Measurements from ENCODE around the gene CDKN2AIPNL.

The CDKN2AIPNL gene

DNA sequence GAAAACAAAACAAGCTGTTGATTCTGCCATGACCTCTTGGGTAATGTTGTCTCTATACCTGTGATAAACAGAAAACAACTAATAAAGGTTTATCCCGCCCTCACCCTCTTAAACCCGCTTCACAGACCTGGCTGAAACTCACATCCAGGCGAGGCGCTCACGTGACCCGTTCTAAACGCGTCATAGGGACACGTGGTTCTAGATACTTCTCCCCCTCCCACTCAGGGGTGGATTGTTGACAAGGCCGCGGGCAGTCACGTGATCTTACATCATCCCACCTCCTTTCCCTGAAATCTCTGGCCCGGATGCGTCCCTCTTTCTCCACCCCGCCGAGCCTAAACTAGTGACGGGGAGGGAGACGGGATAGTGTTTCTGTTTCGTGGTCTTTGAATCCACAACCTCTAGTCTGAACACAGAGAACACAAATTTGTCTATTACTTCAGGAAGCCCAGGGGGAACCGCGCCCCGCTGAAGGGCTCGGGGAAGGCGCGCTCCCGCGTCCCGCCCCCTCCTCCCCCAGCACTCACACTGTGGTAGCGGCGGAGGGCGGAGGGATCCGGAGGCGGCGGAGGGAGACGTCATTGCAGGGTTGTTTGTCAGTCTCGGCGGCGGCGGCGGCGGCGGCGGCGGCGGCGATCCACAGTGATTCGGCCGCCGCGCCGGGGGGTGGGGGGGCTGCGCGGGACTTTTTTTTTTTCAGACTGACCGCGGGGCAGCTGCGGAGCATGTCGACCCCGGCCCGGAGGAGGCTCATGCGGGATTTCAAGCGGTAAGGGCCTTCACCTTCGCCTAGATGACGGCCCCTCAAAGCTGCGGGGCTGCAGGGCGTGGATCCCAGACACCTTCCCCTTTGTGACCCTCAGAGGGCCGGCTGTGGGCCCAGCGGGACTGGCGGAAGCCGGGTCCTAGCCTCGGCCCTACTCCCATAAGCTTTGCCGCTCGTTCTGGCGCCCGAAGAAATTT, 40.5 kb downstream of the CDKN2AIPNL start, which contains the start of gene UBE2B:
Gene UBE2B (plus strand): TSS at position 699 of the 963 bp plus-strand sequence. CDS start 27 bp downstream, at position 726.
- Histone ChIP-seq H3K27me3 (ENCODE audit: low read depth, low read length) (no peaks in the 10 kb centered on the region), H3K9ac (ENCODE audit: low read length) (peak within 1 kb of the TSS; percentile 99), H3K79me2 (ENCODE audit: low read length) (peaks cover 57% of the 10 kb centered on the region), H2AFZ (ENCODE audit: low read depth, low read length) (peak within 1 kb of the TSS; percentile 92), H3K4me1 (ENCODE audit: low read length) (peaks cover 22% of the 10 kb centered on the region), H3K27ac (ENCODE audit: low read length) (peak within 1 kb of the TSS; percentile 81), H3K36me3 (replicated peaks; ENCODE audit: low read depth, low read length) (peaks cover 4% of the 10 kb centered on the region), H3K4me3 (ENCODE audit: low read length) (peak within 1 kb of the TSS; percentile 97), H3K9me3 (ENCODE audit: insufficient read depth, low read length) (no peaks in the 10 kb centered on the region), H4K20me1 (ENCODE audit: insufficient read depth, low read length) (peaks cover 12% of the 10 kb centered on the region), H3K4me2 (ENCODE audit: low read length) (peak within 1 kb of the TSS; percentile 95)
- TF ChIP-seq, protein P1, sequence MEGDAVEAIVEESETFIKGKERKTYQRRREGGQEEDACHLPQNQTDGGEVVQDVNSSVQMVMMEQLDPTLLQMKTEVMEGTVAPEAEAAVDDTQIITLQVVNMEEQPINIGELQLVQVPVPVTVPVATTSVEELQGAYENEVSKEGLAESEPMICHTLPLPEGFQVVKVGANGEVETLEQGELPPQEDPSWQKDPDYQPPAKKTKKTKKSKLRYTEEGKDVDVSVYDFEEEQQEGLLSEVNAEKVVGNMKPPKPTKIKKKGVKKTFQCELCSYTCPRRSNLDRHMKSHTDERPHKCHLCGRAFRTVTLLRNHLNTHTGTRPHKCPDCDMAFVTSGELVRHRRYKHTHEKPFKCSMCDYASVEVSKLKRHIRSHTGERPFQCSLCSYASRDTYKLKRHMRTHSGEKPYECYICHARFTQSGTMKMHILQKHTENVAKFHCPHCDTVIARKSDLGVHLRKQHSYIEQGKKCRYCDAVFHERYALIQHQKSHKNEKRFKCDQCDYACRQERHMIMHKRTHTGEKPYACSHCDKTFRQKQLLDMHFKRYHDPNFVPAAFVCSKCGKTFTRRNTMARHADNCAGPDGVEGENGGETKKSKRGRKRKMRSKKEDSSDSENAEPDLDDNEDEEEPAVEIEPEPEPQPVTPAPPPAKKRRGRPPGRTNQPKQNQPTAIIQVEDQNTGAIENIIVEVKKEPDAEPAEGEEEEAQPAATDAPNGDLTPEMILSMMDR (IDR thresholded peaks at IDR 0.05; ENCODE audit: low read depth, low read length), result no peak
- no peak for TF ChIP-seq EZH2phosphoT487 (IDR thresholded peaks at IDR 0.05; ENCODE audit: low read depth)

DNA sequence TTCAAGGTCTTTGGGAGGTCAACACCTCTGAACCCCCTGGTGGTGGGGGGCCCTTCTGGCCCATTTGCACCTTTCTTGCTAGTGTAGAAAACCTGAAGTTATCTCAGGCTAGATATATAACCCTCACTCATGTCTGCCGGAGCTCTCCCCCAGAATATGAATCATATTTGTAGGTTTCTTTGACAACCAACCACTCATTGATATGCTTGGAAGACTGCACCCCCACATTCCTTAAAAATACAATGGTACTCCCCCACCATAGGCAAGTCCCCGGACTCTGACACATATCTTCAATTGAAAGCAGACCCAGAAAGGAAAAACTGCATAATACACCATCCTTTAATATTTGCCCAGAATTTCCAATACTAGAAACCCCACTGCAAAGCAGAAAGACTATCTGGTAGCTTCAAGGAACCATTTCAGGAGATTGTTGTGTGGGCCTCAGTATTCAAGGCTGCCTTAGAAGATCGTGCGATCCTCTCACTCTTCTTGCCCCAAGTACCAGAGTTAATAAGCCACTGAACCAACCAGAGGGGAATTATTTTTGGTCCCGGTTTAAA, 41.3 kb downstream of the CDKN2AIPNL start:
- peak overlapping the region; percentile 95 for H3K4me2 ChIP-seq (ENCODE audit: low read length)
- peaks cover 64% of the 10 kb centered on the region for H3K79me2 ChIP-seq (ENCODE audit: low read length)
- peaks cover 4% of the 10 kb centered on the region for H3K36me3 ChIP-seq (replicated peaks; ENCODE audit: low read depth, low read length)
- TF ChIP-seq EZH2phosphoT487 (IDR thresholded peaks at IDR 0.05; ENCODE audit: low read depth), result no peak
- TF ChIP-seq, protein P1 (IDR thresholded peaks at IDR 0.05; ENCODE audit: low read depth, low read length), result no peak
- peak overlapping the region; percentile 75 for H2AFZ ChIP-seq (ENCODE audit: low read depth, low read length)
- peaks cover 12% of the 10 kb centered on the region for H4K20me1 ChIP-seq (ENCODE audit: insufficient read depth, low read length)
- H3K27ac ChIP-seq (ENCODE audit: low read length), result peak overlapping the region; percentile 81
- peak overlapping the region; percentile 99 for H3K9ac ChIP-seq (ENCODE audit: low read length)
- H3K4me1 ChIP-seq (ENCODE audit: low read length), result peaks cover 26% of the 10 kb centered on the region
- no peaks in the 10 kb centered on the region for H3K9me3 ChIP-seq (ENCODE audit: insufficient read depth, low read length)
- H3K4me3 ChIP-seq (ENCODE audit: low read length), result peak overlapping the region; percentile 97
- H3K27me3 ChIP-seq (ENCODE audit: low read depth, low read length), result no peaks in the 10 kb centered on the region

DNA sequence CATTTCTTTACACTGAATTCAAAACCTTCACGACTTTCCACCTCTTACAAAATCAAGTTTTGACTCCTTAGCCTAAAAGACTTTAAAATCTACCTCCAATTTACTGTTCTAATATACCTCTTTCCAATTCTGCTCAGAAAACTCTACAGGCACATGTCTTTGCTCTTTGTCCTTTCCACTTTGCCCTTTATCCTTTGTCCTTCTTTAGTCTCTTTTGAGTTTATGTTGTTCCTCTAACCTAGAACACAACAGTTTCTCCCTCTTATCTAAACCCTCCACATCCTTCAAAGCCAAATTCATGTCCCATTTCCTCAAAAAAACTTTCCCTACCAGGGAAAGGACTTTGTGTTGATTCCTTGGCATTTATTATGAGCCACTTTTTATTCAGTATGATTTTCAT, 46.1 kb downstream of the CDKN2AIPNL start:
- peak overlapping the region; percentile 81; the same call in 1 of the 2 replicates for H3K4me2 ChIP-seq (ENCODE audit: low read length)
- H3K4me3 ChIP-seq (ENCODE audit: low read length), result no peak overlapping the region

More for the DNA sequence above, 46.1 kb downstream of the CDKN2AIPNL start:
- Histone ChIP-seq H4K20me1 (ENCODE audit: insufficient read depth, low read length) (no peaks in the 10 kb centered on the region), H3K9me3 (ENCODE audit: insufficient read depth, low read length) (no peaks in the 10 kb centered on the region), H3K27ac (ENCODE audit: low read length) (no peak overlapping the region), H3K4me1 (ENCODE audit: low read length) (peaks cover 18% of the 10 kb centered on the region), H3K36me3 (replicated peaks; ENCODE audit: low read depth, low read length) (no peaks in the 10 kb centered on the region), H2AFZ (ENCODE audit: low read depth, low read length) (no peak overlapping the region), H3K27me3 (ENCODE audit: low read depth, low read length) (no peaks in the 10 kb centered on the region), H3K79me2 (ENCODE audit: low read length) (peaks cover 26% of the 10 kb centered on the region), H3K9ac (ENCODE audit: low read length) (no peak overlapping the region)
- TF ChIP-seq, protein P1 (IDR thresholded peaks at IDR 0.05; ENCODE audit: low read depth, low read length), result no peak
- no peak for TF ChIP-seq EZH2phosphoT487 (IDR thresholded peaks at IDR 0.05; ENCODE audit: low read depth)
